Liver (tissue), 9 donors: ENCODE data around the gene WNT16. TPM values are rescaled to one million over a fixed set of nuclear protein-coding genes. Genes with fewer than 3 reads are reported as not detected.
"Not testable (repeated sequence)": the region's sequence is repeated elsewhere in the genome, so short reads cannot be mapped to it uniquely, and the experiment has no call there.

Experiments
- DNase-seq: peaks from one replicate; pipeline ENCODE4 v3.0.0-alpha.2; 2017; ENCODE audit warnings: low spot score
- H3K27ac ChIP-seq, 2 donors: one replicate each; pipeline ENCODE4 v1.7.0; 2013; ENCODE audit warnings: inconsistent platforms in 2 of 2, low read length in 2 of 2, control low read depth in 1 of 2, low read depth in 1 of 2, mild to moderate bottlenecking in 1 of 2
- H3K27me3 ChIP-seq, 4 donors: one replicate each; pipeline versions ENCODE4 v1.6.1 to v1.7.0; 2013; ENCODE audit warnings: low read length in 3 of 4, inconsistent platforms in 1 of 4, mild to moderate bottlenecking in 1 of 4, moderate library complexity in 1 of 4; ENCODE audit not compliant: control insufficient read depth in 4 of 4, insufficient read depth in 4 of 4
- H3K36me3 ChIP-seq, 4 donors: one replicate each; pipeline versions ENCODE4 v1.6.1 to v1.7.0; 2013; ENCODE audit warnings: low read length in 3 of 4, mild to moderate bottlenecking in 3 of 4, low read depth in 1 of 4, moderate library complexity in 1 of 4; ENCODE audit not compliant: control insufficient read depth in 4 of 4, insufficient read depth in 3 of 4
- H3K4me1 ChIP-seq, 4 donors: one replicate each; pipeline versions ENCODE4 v1.6.1 to v1.7.0; 2013; ENCODE audit warnings: low read length in 3 of 4, mild to moderate bottlenecking in 3 of 4, moderate library complexity in 1 of 4; ENCODE audit not compliant: control insufficient read depth in 4 of 4, insufficient read depth in 4 of 4
- H3K4me3 ChIP-seq, 3 donors: one replicate each; pipeline versions ENCODE4 v1.6.1 to v1.7.0; 2013; ENCODE audit warnings: low read length in 3 of 3, control low read depth in 1 of 3, low read depth in 1 of 3, mild to moderate bottlenecking in 1 of 3
- H3K9ac ChIP-seq, 2 donors: one replicate each; pipeline ENCODE4 v1.7.0; 2013; ENCODE audit warnings: low read length in 2 of 2, mild to moderate bottlenecking in 2 of 2, moderate library complexity in 2 of 2, control low read depth in 1 of 2, low read depth in 1 of 2
- H3K9me3 ChIP-seq, 4 donors: one replicate each; pipeline versions ENCODE4 v1.6.1 to v1.7.0; 2013; ENCODE audit warnings: low read length in 3 of 4; ENCODE audit not compliant: control insufficient read depth in 4 of 4
- EGR1 ChIP-seq, 2 donors: IDR thresholded peaks; 2 replicates each; pipeline ENCODE4 v1.6.1; 2016 to 2018; ENCODE audit warnings: antibody characterized with exemption in 2 of 2, low read depth in 2 of 2
- FOXA1 ChIP-seq: IDR thresholded peaks from 2 replicates; pipeline ENCODE4 v1.6.1; 2016; ENCODE audit warnings: antibody characterized with exemption
- FOXA2 ChIP-seq: IDR thresholded peaks from 2 replicates; pipeline ENCODE4 v1.6.1; 2016; ENCODE audit warnings: antibody characterized with exemption
- GABPA ChIP-seq, 2 donors: IDR thresholded peaks in 1 of 2; conservative IDR thresholded peaks in 1 of 2; 2 replicates each; pipeline ENCODE4 v1.6.1; 2016; ENCODE audit warnings: antibody characterized with exemption in 2 of 2, mild to moderate bottlenecking in 1 of 2, moderate library complexity in 1 of 2
- HNF4A ChIP-seq, 2 donors: conservative IDR thresholded peaks; 2 replicates each; pipeline ENCODE4 v1.6.1; 2016; ENCODE audit warnings: antibody characterized with exemption in 2 of 2, mild to moderate bottlenecking in 2 of 2
- HNF4G ChIP-seq: IDR thresholded peaks from 2 replicates; pipeline ENCODE4 v1.6.1; 2016; ENCODE audit warnings: antibody characterized with exemption
- JUND ChIP-seq, 2 donors: IDR thresholded peaks; 2 replicates each; pipeline ENCODE4 v1.6.1; 2016; ENCODE audit warnings: antibody characterized with exemption in 2 of 2
- NR2F2 ChIP-seq: IDR thresholded peaks from 2 replicates; pipeline ENCODE4 v1.6.1; 2016; ENCODE audit warnings: antibody characterized with exemption
- RAD21 ChIP-seq, 2 donors: IDR thresholded peaks; 2 replicates each; pipeline ENCODE4 v1.6.1; 2016; ENCODE audit warnings: antibody characterized with exemption in 2 of 2, mild to moderate bottlenecking in 2 of 2
- RXRA ChIP-seq, 2 donors: IDR thresholded peaks; 2 replicates each; pipeline ENCODE4 v1.6.1; 2017 to 2018; ENCODE audit warnings: antibody characterized with exemption in 2 of 2, mild to moderate bottlenecking in 1 of 2
- SP1 ChIP-seq: IDR thresholded peaks from 2 replicates; pipeline ENCODE4 v1.6.1; 2018; ENCODE audit warnings: antibody characterized with exemption, mild to moderate bottlenecking
- TAF1 ChIP-seq: conservative IDR thresholded peaks from 2 replicates; pipeline ENCODE4 v1.6.1; 2016; ENCODE audit warnings: antibody characterized with exemption, mild to moderate bottlenecking
- YY1 ChIP-seq: IDR thresholded peaks from 2 replicates; pipeline ENCODE4 v1.6.1; 2016; ENCODE audit warnings: antibody characterized with exemption, mild to moderate bottlenecking
- WGBS: extraction: QIAGEN DNeasy Blood & Tissue Kit; methylation state at CpG from one replicate; pipeline ENCODE4 v1.1.7; 2013; 5-methylcytosine and 5-hydroxymethylcytosine counted together
- polyA plus RNA-seq, 2 donors: library from polyadenylated mRNA; stranded (reverse) in 1 of 2; unstranded in 1 of 2; fragments of 200-250 nt in 1 of 2; fragments of >200 nt in 1 of 2; fragmentation: Nextera tagmentation in 1 of 2; extraction: Ambion mirVana in 1 of 2; gene quantifications; one replicate each; pipeline versions ENCODE4 v1.2.1 to v1.2.3, GENCODE V29; 2013 to 2015
- total RNA-seq, 2 donors: library from RNA; depleted of rRNA; stranded (reverse); fragments of >200 nt; gene quantifications; one replicate each; pipeline ENCODE4 v1.2.3, GENCODE V29; 2014
- TF ChIP-seq, protein P1 (sequence below): IDR thresholded peaks from 2 replicates; pipeline ENCODE4 v1.6.1; 2016; ENCODE audit warnings: antibody characterized with exemption
- TF ChIP-seq, protein P2 (sequence below): IDR thresholded peaks from 2 replicates; pipeline ENCODE4 v1.6.1; 2016; ENCODE audit warnings: antibody characterized with exemption
- TF ChIP-seq, protein P3 (sequence below): fragments of 150-350 bp; IDR thresholded peaks from 2 replicates; pipeline ENCODE4 v1.5.1; 2017; ENCODE audit warnings: improper control_type of control experiment, low read depth, low read length; ENCODE audit not compliant: missing input control
- TF ChIP-seq, protein P4 (sequence below): IDR thresholded peaks from 2 replicates; pipeline ENCODE4 v1.6.1; 2016; ENCODE audit warnings: antibody characterized with exemption, mild to moderate bottlenecking
- TF ChIP-seq, protein P5 (sequence below): IDR thresholded peaks from 2 replicates; pipeline ENCODE4 v1.6.1; 2016; ENCODE audit warnings: antibody characterized with exemption
- donor health status: healthy.
- donor health status: healthy.
- donor health status: healthy.
- donor health status: healthy.
- donor health status: healthy.

WNT16 gene
- total and polyA plus RNA-seq, 4 donors, result not detected

DNA sequence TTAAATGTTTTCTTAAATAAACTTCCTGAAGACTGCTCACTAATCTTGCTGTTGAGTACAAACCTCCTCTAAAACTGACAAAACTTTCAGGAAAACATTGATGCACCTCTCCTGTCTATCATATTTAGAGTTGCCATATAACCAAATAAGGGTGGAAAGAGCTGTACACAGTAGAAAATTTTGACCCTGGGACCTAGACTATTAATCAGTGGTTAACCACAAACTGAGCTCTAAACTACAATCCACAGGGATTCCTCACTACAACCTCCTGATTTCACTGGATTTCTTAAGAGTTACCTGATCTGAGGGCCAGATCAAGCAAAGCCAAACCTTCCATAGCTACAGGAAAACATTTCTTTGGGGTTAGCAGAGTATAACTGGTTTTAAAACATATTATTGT lies 39.9 kb upstream of the WNT16 start:
- Histone ChIP-seq H3K36me3 (peaks cover 0 to 15% (median 11%) of the 10 kb centered on the region in 4 donors), H3K27ac (no peak overlapping the region), H3K9me3 (no peaks in the 10 kb centered on the region), H3K4me1 (no peaks in the 10 kb centered on the region), H3K9ac (no peak overlapping the region), H3K4me3 (no peak overlapping the region), H3K27me3 (no peaks in the 10 kb centered on the region)
- TF ChIP-seq SP1 (no peak), HNF4A (conservative IDR thresholded peaks at IDR 0.05) (no peak), JUND (IDR thresholded peaks at IDR 0.05) (no peak), RXRA (IDR thresholded peaks at IDR 0.05) (no peak), NR2F2 (no peak), FOXA1 (no peak), TAF1 (no peak), RAD21 (IDR thresholded peaks at IDR 0.05) (no peak), GABPA (IDR thresholded peaks at IDR 0.05 in 1 of 2, conservative IDR thresholded peaks at IDR 0.05 in 1 of 2) (no peak), FOXA2 (no peak), YY1 (no peak), HNF4G (no peak), EGR1 (IDR thresholded peaks at IDR 0.05; ENCODE audit: low read depth in 2 of 2) (no peak)
- TF ChIP-seq, protein P1, sequence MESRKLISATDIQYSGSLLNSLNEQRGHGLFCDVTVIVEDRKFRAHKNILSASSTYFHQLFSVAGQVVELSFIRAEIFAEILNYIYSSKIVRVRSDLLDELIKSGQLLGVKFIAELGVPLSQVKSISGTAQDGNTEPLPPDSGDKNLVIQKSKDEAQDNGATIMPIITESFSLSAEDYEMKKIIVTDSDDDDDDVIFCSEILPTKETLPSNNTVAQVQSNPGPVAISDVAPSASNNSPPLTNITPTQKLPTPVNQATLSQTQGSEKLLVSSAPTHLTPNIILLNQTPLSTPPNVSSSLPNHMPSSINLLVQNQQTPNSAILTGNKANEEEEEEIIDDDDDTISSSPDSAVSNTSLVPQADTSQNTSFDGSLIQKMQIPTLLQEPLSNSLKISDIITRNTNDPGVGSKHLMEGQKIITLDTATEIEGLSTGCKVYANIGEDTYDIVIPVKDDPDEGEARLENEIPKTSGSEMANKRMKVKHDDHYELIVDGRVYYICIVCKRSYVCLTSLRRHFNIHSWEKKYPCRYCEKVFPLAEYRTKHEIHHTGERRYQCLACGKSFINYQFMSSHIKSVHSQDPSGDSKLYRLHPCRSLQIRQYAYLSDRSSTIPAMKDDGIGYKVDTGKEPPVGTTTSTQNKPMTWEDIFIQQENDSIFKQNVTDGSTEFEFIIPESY, result no peak
- TF ChIP-seq, protein P2, sequence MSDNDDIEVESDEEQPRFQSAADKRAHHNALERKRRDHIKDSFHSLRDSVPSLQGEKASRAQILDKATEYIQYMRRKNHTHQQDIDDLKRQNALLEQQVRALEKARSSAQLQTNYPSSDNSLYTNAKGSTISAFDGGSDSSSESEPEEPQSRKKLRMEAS, result no peak
- TF ChIP-seq, protein P3, sequence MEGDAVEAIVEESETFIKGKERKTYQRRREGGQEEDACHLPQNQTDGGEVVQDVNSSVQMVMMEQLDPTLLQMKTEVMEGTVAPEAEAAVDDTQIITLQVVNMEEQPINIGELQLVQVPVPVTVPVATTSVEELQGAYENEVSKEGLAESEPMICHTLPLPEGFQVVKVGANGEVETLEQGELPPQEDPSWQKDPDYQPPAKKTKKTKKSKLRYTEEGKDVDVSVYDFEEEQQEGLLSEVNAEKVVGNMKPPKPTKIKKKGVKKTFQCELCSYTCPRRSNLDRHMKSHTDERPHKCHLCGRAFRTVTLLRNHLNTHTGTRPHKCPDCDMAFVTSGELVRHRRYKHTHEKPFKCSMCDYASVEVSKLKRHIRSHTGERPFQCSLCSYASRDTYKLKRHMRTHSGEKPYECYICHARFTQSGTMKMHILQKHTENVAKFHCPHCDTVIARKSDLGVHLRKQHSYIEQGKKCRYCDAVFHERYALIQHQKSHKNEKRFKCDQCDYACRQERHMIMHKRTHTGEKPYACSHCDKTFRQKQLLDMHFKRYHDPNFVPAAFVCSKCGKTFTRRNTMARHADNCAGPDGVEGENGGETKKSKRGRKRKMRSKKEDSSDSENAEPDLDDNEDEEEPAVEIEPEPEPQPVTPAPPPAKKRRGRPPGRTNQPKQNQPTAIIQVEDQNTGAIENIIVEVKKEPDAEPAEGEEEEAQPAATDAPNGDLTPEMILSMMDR, result no peak
- TF ChIP-seq, protein P4, sequence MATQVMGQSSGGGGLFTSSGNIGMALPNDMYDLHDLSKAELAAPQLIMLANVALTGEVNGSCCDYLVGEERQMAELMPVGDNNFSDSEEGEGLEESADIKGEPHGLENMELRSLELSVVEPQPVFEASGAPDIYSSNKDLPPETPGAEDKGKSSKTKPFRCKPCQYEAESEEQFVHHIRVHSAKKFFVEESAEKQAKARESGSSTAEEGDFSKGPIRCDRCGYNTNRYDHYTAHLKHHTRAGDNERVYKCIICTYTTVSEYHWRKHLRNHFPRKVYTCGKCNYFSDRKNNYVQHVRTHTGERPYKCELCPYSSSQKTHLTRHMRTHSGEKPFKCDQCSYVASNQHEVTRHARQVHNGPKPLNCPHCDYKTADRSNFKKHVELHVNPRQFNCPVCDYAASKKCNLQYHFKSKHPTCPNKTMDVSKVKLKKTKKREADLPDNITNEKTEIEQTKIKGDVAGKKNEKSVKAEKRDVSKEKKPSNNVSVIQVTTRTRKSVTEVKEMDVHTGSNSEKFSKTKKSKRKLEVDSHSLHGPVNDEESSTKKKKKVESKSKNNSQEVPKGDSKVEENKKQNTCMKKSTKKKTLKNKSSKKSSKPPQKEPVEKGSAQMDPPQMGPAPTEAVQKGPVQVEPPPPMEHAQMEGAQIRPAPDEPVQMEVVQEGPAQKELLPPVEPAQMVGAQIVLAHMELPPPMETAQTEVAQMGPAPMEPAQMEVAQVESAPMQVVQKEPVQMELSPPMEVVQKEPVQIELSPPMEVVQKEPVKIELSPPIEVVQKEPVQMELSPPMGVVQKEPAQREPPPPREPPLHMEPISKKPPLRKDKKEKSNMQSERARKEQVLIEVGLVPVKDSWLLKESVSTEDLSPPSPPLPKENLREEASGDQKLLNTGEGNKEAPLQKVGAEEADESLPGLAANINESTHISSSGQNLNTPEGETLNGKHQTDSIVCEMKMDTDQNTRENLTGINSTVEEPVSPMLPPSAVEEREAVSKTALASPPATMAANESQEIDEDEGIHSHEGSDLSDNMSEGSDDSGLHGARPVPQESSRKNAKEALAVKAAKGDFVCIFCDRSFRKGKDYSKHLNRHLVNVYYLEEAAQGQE, result no peak
- TF ChIP-seq, protein P5, sequence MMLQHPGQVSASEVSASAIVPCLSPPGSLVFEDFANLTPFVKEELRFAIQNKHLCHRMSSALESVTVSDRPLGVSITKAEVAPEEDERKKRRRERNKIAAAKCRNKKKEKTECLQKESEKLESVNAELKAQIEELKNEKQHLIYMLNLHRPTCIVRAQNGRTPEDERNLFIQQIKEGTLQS, result no peak
- DNase-seq, result no peak

DNA sequence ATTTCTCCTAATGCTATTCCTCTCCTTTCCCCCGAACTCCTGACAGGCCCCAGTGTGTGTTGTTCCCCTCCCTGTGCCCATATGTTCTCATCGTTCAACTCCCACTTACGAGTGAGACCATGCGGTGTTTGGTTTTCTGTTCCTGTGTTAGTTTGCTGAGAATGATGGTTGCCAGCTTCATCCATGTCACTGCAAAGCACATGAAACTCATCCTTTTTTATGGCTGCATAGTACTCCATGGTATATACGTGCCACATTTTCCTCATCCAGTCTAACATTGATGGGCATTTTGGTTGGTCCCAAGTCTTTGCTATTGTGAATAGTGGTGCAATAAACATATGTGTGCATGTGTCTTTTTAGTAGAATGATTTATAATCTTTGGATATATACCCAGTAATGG lies 38.9 kb upstream of the WNT16 start:
- 96% methylated on average over 5 of the region's 5 CpGs for WGBS
- not testable (repeated sequence) for H3K9me3 ChIP-seq

More for the DNA sequence above, 38.9 kb upstream of the WNT16 start:
- not testable (repeated sequence) for H3K4me1 ChIP-seq, H3K27ac ChIP-seq, H3K9ac ChIP-seq, DNase-seq, H3K4me3 ChIP-seq, H3K27me3 ChIP-seq
- peaks cover 0 to 15% (median 11%) of the 10 kb centered on the region in 4 donors for H3K36me3 ChIP-seq
